HG03558 (cell line): ENCODE data around the gene NDUFA11.

Experiments used
- ATAC-seq: cut with Tn5 transposase; IDR thresholded peaks from one replicate; pipeline ENCODE4 v1.9.1; 2021; ENCODE audit warnings: moderate number of reproducible peaks; ENCODE audit not compliant: unreplicated experiment; ENCODE audit errors: extremely low read depth

NDUFA11 gene

GRCh38 chr19:5933391-5934068 lies 29.9 kb upstream of the NDUFA11 start:
- no peak for ATAC-seq

DNA sequence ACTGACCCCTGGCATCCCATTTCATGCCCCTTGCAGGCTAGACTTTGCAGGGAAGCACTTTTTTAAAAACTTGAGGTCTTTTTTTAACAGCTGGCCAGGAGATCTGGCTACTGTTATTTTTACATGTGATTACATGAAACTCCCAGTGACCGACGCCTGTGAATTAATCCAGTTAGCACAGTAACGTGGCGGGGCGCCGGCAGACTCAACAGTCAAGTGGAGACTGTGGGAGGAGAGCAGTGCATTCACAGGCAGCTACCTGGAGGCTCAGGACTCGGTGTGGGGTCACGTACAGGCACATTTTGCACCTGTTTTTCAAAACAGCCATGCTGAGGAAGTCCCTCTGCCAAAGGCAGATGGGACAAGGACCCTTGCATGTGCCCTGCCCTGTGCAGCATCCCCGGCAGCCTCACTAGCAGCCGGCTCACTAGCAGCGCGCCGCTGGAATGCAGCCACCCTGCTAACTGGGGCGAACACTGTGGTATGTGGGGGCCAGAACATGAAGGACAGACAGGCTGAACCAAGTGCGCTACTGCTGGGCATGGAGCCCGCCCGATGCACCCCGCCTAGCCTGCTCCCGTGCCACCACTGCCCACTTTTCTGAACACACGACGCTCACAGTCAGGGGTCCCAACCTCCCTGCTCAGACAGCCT lies 29.1 kb upstream of the NDUFA11 start:
- ATAC-seq: no peak

DNA sequence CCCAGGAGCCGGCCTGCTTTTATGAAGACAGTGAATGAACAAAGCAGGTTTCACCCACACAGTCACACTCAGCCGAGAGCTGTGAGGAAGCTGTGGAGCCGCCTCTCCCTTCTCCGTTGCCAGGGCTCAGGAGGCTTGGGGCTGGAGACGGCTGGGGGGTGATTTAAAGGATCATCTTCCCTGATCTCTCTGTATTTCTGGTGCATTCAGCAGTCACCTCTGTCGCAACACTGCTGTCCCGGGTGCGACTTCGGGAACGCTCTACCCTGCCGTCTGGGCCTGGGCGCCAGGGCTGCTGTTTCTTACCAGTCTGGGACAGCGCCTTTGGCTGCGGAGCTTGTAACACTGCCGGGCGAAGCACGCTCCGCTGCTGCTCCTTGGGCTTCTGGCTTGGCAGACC lies 28.6 kb upstream of the NDUFA11 start:
- ATAC-seq: no peak

DNA sequence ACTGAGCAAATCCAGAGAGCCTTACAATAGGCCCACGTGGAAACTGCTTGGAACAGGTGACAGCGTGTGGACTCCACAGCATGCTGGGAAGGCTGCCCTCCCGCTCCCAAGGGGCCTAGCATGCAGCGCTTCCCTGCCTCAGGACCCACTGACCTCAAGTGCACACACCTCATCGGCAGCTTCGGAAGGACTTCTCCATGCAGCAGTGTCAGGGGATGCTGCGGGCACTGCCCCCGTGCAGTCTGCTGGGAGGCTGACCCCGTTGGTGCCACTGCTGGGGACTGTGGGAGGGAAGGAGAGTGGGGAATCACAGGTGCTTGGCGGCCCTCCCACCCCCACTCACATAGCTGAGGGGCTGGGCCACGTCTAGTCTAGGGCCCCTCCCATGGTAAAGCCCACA lies 27.7 kb upstream of the NDUFA11 start:
- ATAC-seq: no peak

DNA sequence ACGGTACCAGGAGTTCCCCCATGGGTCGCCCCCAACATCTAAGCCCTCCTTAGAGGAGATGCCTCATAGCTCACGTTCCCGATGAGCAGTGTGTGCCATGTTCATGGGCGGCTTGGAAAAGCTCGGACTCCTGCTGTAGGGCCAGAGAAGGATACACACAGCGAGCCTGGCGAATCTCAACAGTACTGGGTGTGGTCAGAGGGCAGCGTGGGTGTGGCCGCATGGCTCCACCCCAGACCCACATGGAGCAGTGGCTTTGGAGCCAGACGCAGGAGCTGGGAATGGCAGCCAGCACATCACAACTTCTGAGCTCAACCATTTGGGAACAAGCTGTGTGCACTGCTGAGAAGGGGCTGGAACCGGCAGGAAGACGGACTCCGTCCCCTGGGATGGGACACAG lies 26.0 kb upstream of the NDUFA11 start:
- no peak for ATAC-seq

GRCh38 chr19:5929179-5929578 lies 25.6 kb upstream of the NDUFA11 start:
- ATAC-seq: no peak

- no peak for ATAC-seq
These were observed 23.8 kb upstream of the NDUFA11 start for GRCh38 chr19:5927441-5927821.

GRCh38 chr19:5926641-5927440 lies 23.3 kb upstream of the NDUFA11 start:
- no peak for ATAC-seq

- no peak for ATAC-seq
These were observed 22.3 kb upstream of the NDUFA11 start for GRCh38 chr19:5925830-5926427.

DNA sequence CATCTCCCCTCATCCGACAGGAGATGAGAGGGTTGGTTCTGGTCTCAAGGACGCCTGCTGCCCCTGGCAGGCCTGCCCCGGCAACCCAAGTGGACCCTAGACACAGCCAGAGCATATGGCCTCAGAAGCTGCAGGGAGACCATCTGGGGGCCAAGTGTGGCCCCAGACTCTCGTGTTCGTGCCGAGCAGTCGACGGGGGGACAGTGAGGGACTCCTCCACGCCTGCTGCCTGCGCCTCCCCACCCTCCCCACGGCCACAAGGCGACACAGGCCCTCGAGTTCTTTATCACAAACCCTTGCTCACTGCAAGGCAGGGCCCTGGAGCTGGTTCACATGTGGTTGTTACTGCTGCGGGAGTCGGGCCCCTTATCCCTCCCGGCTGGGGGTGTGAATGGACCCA lies 19.8 kb upstream of the NDUFA11 start:
- no peak for ATAC-seq

- no peak for ATAC-seq
These were observed 18.6 kb upstream of the NDUFA11 start for GRCh38 chr19:5922161-5922545.

DNA sequence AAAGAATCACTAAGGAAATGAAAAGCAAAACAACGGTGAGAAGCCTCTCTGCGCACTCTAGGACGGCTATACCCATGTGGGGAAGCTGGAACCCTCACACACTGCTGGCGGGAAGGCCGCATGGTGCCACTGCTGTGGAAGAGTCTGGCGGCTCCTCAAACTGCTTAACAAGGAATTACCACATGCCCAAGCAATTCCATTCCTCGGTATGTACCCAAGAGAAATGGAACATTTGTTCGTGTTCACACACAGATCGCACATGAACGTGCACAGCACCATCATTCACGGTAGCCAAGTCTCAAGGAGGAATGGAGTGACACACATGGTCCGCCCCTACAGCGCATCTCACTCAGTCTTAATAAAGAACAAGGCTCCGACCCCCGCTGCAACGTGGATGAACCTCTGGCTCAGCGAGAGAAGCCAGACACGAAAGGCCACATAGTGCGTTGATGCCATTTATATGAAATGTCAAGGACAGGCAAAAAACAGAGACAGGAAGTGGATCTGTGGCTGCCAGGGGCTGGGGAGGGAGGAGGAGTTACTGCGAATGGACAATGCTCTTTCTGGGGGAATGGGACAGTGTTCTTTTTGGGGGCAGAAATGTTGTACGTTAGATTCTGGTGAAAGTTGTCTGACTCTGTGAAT lies 18.0 kb upstream of the NDUFA11 start:
- no peak for ATAC-seq

DNA sequence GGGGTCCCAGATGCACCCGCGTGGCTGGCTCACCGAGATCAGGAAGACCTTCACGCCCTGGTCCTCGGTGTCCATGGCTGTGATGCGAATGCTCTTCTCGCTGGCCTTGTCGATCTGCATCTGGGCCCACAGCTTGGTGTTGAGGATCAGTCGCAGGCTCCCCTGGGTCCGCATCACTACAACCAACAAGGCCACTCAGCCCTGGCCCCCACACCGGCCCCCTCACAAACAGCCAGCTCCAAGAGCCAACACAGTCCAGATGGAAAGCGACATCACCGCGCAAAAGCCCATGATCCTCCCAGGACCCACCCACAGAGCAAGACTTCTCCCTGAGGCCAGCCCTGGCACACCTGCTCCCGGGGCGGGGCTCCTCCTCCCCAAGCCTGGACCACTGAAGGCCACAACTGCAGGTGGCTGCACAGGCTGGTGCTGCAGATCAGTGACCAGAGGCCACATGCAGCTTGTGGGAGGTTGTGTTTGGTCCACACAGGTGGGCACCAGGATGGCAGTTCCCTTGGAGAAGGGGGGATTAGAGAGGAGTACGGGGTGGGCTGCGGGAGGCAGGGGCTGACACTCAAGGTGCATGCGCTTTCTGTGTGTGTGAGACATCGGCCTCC lies 15.0 kb upstream of the NDUFA11 start:
- ATAC-seq: no peak

DNA sequence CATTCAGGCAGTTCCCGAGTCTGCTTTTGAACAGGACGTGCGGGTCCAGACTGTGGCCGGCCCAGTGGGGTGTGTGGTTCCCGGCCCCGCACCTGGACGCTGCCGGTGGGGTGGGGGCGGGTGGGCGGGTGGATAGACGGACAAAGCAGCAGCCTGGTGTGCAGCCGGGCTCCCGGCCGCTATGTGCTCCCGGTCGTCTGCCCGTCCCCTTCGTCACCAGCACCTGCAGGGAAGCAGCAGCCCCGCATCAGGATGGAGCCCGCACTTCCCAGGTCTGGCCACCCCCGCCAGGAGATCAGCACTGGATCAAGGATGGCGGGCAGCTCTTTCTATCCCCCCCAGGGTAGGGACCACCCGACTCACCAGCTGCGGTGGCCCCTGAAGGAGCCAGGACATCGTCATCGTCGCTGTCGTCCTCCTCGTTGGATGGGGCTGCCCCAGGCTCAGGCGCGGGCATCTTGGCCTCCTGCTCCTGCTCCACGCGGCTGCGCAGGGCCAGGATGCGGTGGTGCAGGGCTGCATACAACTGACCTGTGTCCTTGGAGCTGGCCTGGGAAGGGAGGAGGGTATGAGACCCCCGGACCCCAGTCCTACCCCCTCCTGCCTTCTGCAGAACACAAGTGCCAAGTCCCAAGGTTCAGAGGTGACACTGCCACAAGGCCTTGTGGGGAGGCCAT lies 14.0 kb upstream of the NDUFA11 start:
- no peak for ATAC-seq

- no peak for ATAC-seq
These were observed 12.7 kb upstream of the NDUFA11 start for GRCh38 chr19:5916181-5916708.

DNA sequence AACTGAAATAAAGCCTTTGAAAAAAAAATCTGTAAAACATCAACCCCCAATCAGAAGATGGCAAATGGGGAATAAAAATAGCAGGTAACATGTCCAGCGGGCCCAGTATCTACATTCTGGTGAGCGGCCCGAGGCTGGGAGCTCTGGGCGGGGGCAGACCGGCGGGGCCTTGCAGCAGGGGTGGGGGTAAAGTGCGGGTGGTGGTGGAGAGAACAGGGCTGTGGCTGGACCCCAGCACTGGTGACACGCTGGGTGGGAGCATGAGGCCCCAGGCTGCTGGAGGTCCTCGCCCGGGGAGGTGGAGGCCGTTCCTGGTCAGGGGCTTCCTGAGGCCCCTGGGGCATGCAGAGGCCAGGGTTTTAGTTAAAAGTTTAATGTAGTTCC lies 12.2 kb upstream of the NDUFA11 start:
- no peak for ATAC-seq

GRCh38 chr19:5914946-5915781 lies 11.6 kb upstream of the NDUFA11 start:
- no peak for ATAC-seq

DNA sequence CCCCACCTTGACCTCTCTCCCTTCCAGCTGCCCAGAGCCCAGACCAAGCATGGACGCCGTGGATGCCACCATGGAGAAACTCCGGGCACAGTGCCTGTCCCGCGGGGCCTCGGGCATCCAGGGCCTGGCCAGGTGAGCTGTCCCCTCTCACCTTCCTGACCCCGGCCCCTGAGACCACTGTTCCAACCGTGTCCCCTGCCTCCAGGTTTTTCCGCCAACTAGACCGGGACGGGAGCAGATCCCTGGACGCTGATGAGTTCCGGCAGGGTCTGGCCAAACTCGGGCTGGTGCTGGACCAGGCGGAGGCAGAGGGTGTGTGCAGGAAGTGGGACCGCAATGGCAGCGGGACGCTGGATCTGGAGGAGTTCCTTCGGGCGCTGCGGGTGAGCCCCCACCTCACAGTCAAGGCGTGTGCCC lies 10.8 kb upstream of the NDUFA11 start:
- ATAC-seq: no peak
